ENCODE measurements around the gene ZBTB47.

The ZBTB47 gene

GRCh38 chr3:42631620-42632019 lies 21.9 kb upstream of the ZBTB47 start:
- DNase-seq (ENCODE audit: low spot score): no peak
- TF ChIP-seq CTCF (IDR thresholded peaks at IDR 0.05; ENCODE audit: extremely low read depth, missing control alignments): no peak

GRCh38 chr3:42632146-42632545 lies 21.4 kb upstream of the ZBTB47 start:
- no peak for TF ChIP-seq CTCF (IDR thresholded peaks at IDR 0.05; ENCODE audit: extremely low read depth, missing control alignments)
- no peak for DNase-seq (ENCODE audit: low spot score)

GRCh38 chr3:42633544-42633943 lies 20.0 kb upstream of the ZBTB47 start:
- no peak for TF ChIP-seq CTCF (IDR thresholded peaks at IDR 0.05; ENCODE audit: extremely low read depth, missing control alignments)
- no peak for DNase-seq (ENCODE audit: low spot score)

GRCh38 chr3:42635111-42635510 lies 18.4 kb upstream of the ZBTB47 start:
- TF ChIP-seq CTCF (IDR thresholded peaks at IDR 0.05; ENCODE audit: extremely low read depth, missing control alignments): no peak
- no peak for DNase-seq (ENCODE audit: low spot score)

- no peak for DNase-seq (ENCODE audit: low spot score)
- TF ChIP-seq CTCF (IDR thresholded peaks at IDR 0.05; ENCODE audit: extremely low read depth, missing control alignments): no peak
Observed at GRCh38 chr3:42637001-42637400, 16.5 kb upstream of the ZBTB47 start.

GRCh38 chr3:42638339-42638842 lies 15.1 kb upstream of the ZBTB47 start:
- no peak for DNase-seq (ENCODE audit: low spot score)
- TF ChIP-seq CTCF (IDR thresholded peaks at IDR 0.05; ENCODE audit: extremely low read depth, missing control alignments): no peak

GRCh38 chr3:42639192-42639591 lies 14.3 kb upstream of the ZBTB47 start:
- DNase-seq (ENCODE audit: low spot score): no peak
- no peak for TF ChIP-seq CTCF (IDR thresholded peaks at IDR 0.05; ENCODE audit: extremely low read depth, missing control alignments)
